Endothelial cell of umbilical vein (primary cell): Measurements from ENCODE around the gene TREML2. TPM values are rescaled to one million over a fixed set of nuclear protein-coding genes. Genes with fewer than 3 reads are reported as not detected.

Experiments used
- BruUV-seq: library from RNA; stranded (reverse); fragments of 400-500 nt; replicated peaks from 2 replicates; lab custom pipeline; 2021; lab: Mats Ljungman, UMichigan
- CTCF ChIA-PET: fragments of 300-600, 350-600 bp; sonication (Branson Sonifier 250); formaldehyde crosslinking; loops from one replicate; lab custom pipeline; 2021; ENCODE audit warnings: antibody characterized with exemption, inconsistent platforms; lab: Charles Lee
- POLR2A ChIA-PET: fragments of 300-600, 350-600 bp; sonication (Branson Sonifier 250); formaldehyde crosslinking; loops from one replicate; lab custom pipeline; 2021; ENCODE audit warnings: antibody characterized with exemption, inconsistent platforms; lab: Charles Lee
- DNase-seq: peaks from one replicate; pipeline ENCODE4 v3.0.0-alpha.2; 2011; ENCODE audit warnings: low read depth, low spot score
- FAIRE-seq: peaks from 2 replicates; lab custom pipeline; 2011; peaks lifted over from hg19 to GRCh38; lab: Jason Lieb, UNC
- H2AFZ ChIP-seq: 2 replicates; pipeline ENCODE4 v1.6.0; 2012; ENCODE audit warnings: low read depth, low read length, control low read depth, inconsistent platforms
- H3K27ac ChIP-seq: 2 replicates; pipeline ENCODE4 v1.5.1; 2011; ENCODE audit warnings: low read depth, mild to moderate bottlenecking, control low read depth, low read length, moderate library complexity; ENCODE audit not compliant: insufficient read depth
- H3K27me3 ChIP-seq, 2 experiments: 2 replicates each; pipeline versions ENCODE4 v1.6.0 to v1.6.1; 2011; ENCODE audit warnings: low read length in 2 of 2, mixed read lengths in 1 of 2; ENCODE audit not compliant: control insufficient read depth in 2 of 2, insufficient read depth in 2 of 2
- H3K36me3 ChIP-seq, 2 experiments: 2 replicates in 1 of 2; 3 replicates in 1 of 2; pipeline ENCODE4 v1.5.1; 2011; ENCODE audit warnings: low read length in 2 of 2, mild to moderate bottlenecking in 1 of 2, moderate library complexity in 1 of 2; ENCODE audit not compliant: control insufficient read depth in 2 of 2, insufficient read depth in 2 of 2; ENCODE audit errors: extremely low read depth in 1 of 2
- H3K4me1 ChIP-seq: 3 replicates; pipeline ENCODE4 v1.5.1; 2011; ENCODE audit warnings: mild to moderate bottlenecking, low read length; ENCODE audit not compliant: control insufficient read depth, insufficient read depth; ENCODE audit errors: extremely low read depth
- H3K4me2 ChIP-seq: 2 replicates; pipeline ENCODE4 v1.6.1; 2011; ENCODE audit warnings: low read length, control low read depth, mixed read lengths; ENCODE audit not compliant: insufficient read depth
- H3K4me3 ChIP-seq, 3 experiments: fragments of 200-600 bp in 1 of 3; sonication (generic), shearing (Covaris generic) in 1 of 3; replicated peaks in 1 of 3; 2 replicates each; pipeline ENCODE4 v1.5.1; 2011 to 2016; ENCODE audit warnings: control low read depth in 3 of 3, low read length in 3 of 3, mild to moderate bottlenecking in 2 of 3, inconsistent platforms in 1 of 3, low read depth in 1 of 3, moderate library complexity in 1 of 3; ENCODE audit not compliant: insufficient read depth in 1 of 3
- H3K79me2 ChIP-seq: 2 replicates; pipeline ENCODE4 v1.6.0; 2012; ENCODE audit warnings: low read length, inconsistent platforms; ENCODE audit not compliant: control insufficient read depth, insufficient read depth
- H3K9ac ChIP-seq: replicated peaks from 2 replicates; pipeline ENCODE3; 2011; ENCODE audit warnings: low read length, control low read depth; ENCODE audit not compliant: insufficient read depth; ENCODE audit errors: extremely low read depth
- H3K9me1 ChIP-seq: replicated peaks from 3 replicates; pipeline ENCODE4 v1.6.0; 2011; ENCODE audit warnings: mild to moderate bottlenecking, low read length; ENCODE audit not compliant: control insufficient read depth, insufficient read depth; ENCODE audit errors: extremely low read depth
- H3K9me3 ChIP-seq: replicated peaks from 2 replicates; pipeline ENCODE4 v1.5.1; 2012; ENCODE audit warnings: low read length, inconsistent platforms; ENCODE audit not compliant: control insufficient read depth, insufficient read depth
- H4K20me1 ChIP-seq: replicated peaks from 2 replicates; pipeline ENCODE3; 2011; ENCODE audit warnings: mild to moderate bottlenecking, low read length; ENCODE audit not compliant: control insufficient read depth, insufficient read depth; ENCODE audit errors: extremely low read depth
- CTCF ChIP-seq, 2 donors: IDR thresholded peaks; 1 replicate in 1 of 2; 2 replicates in 1 of 2; pipeline ENCODE4 v1.5.1; 2011; ENCODE audit warnings: low read length in 2 of 2, mild to moderate bottlenecking in 2 of 2, moderate library complexity in 2 of 2, control low read depth in 1 of 2, inconsistent platforms in 1 of 2, low read depth in 1 of 2; ENCODE audit not compliant: insufficient read depth in 1 of 2; ENCODE audit errors: extremely low read depth in 1 of 2
- EZH2 ChIP-seq: IDR thresholded peaks from 2 replicates; pipeline ENCODE4 v1.6.1; 2012; ENCODE audit warnings: borderline replicate concordance, low read depth, mild to moderate bottlenecking, moderate library complexity, low read length, inconsistent platforms; ENCODE audit not compliant: severe bottlenecking
- FOS ChIP-seq: IDR thresholded peaks from 2 replicates; pipeline ENCODE4 v1.6.1; 2011; ENCODE audit warnings: mild to moderate bottlenecking, low read length, moderate library complexity, borderline replicate concordance; ENCODE audit not compliant: insufficient read depth
- GATA2 ChIP-seq: IDR thresholded peaks from 2 replicates; pipeline ENCODE4 v1.7.0; 2011; ENCODE audit warnings: low read depth, mild to moderate bottlenecking, moderate library complexity, mixed read lengths, low read length; ENCODE audit not compliant: insufficient read length, insufficient read depth
- JUN ChIP-seq: IDR thresholded peaks from 2 replicates; pipeline ENCODE4 v1.6.1; 2011; ENCODE audit warnings: borderline replicate concordance, low read depth; ENCODE audit not compliant: insufficient read length, insufficient read depth
- MAX ChIP-seq: IDR thresholded peaks from 2 replicates; pipeline ENCODE4 v1.6.1; 2011; ENCODE audit not compliant: insufficient read depth, insufficient read length
- MYC ChIP-seq: IDR thresholded peaks from one replicate; pipeline ENCODE4 v1.6.1; 2011; ENCODE audit warnings: mild to moderate bottlenecking, low read depth, low read length
- POLR2A ChIP-seq: IDR thresholded peaks from 2 replicates; pipeline ENCODE4 v1.6.1; 2012; ENCODE audit warnings: low read depth, mild to moderate bottlenecking, control low read depth, low read length
- POLR2AphosphoS5 ChIP-seq: IDR thresholded peaks from 2 replicates; pipeline ENCODE4 v1.6.1; 2012; ENCODE audit warnings: low read depth, mild to moderate bottlenecking, control low read depth, low read length, moderate library complexity; ENCODE audit not compliant: insufficient read depth
- dilution Hi-C: fragments of 300-500 bp; cut with MboI; formaldehyde crosslinking; loops from one replicate; pipeline ENCODE4 v1.15.0; 2019; ENCODE audit warnings: low sequenced_read_pairs; ENCODE audit not compliant: extremely low pct_ligation_motif_present
- intact Hi-C: fragments of 100-400 bp; cut with micrococcal nuclease; formaldehyde crosslinking; loops from one replicate; pipeline ENCODE4 v1.10.0; 2022
- polyA plus RNA-seq, 4 experiments: library from polyadenylated mRNA; depleted of rRNA in 3 of 4; stranded (reverse) in 3 of 4; unstranded in 1 of 4; fragments of >200 nt; gene quantifications; 2 replicates each; pipeline versions ENCODE4 v1.2.1 to v1.2.3, GENCODE V29; 2011 to 2012; ENCODE audit warnings: missing spikeins in 1 of 4
- total RNA-seq: library from RNA; stranded (reverse); gene quantifications from 2 replicates; pipeline ENCODE4 v1.2.3, GENCODE V29; 2021

The TREML2 gene
- total and polyA plus RNA-seq, 2 donors (not counting 3 experiments of a cell fraction or from before 2014, with no cell fraction given): not detected

GRCh38 chr6:41150671-41151070 is 50.3 kb downstream of the TREML2 start:
- no peaks in the 10 kb centered on the region for H3K79me2 ChIP-seq
- ChIA-PET CTCF (no interaction called here), POLR2A (no interaction called here)
- H3K27ac ChIP-seq: no peak overlapping the region
- H3K9ac ChIP-seq: no peak overlapping the region
- dilution Hi-C loops (no loop called here), intact Hi-C loops (no loop called here)
- H3K36me3 ChIP-seq: no peaks in the 10 kb centered on the region
- no peak for TF ChIP-seq GATA2
- TF ChIP-seq MAX: no peak
- no peak for TF ChIP-seq JUN
- no peak for TF ChIP-seq MYC
- TF ChIP-seq FOS: no peak
- no peak for TF ChIP-seq POLR2AphosphoS5
- no peak for TF ChIP-seq CTCF (IDR thresholded peaks at IDR 0.05; ENCODE audit: extremely low read depth in 1 of 2, insufficient read depth in 1 of 2, low read depth in 1 of 2, low read length in 2 of 2)
- no peak for TF ChIP-seq POLR2A
- TF ChIP-seq EZH2: no peak
- no peak overlapping the region for H3K4me3 ChIP-seq
- peaks cover 0 to under 1% of the 10 kb centered on the region in 2 experiments for H3K27me3 ChIP-seq
- DNase-seq (no peak), FAIRE-seq (no peak)
- H4K20me1 ChIP-seq: no peaks in the 10 kb centered on the region
- no peak overlapping the region for H2AFZ ChIP-seq
- H3K4me1 ChIP-seq: no peaks in the 10 kb centered on the region
- H3K9me3 ChIP-seq: no peaks in the 10 kb centered on the region
- no peaks in the 10 kb centered on the region for H3K9me1 ChIP-seq
- BruUV-seq: no TSS peak
- H3K4me2 ChIP-seq: no peak overlapping the region
